ENCODE results near the gene AXIN1.
"Not testable (repeated sequence)": the region's sequence is repeated elsewhere in the genome, so short reads cannot be mapped to it uniquely, and the experiment has no call there.

AXIN1 gene

GRCh38 chr16:372302-372983 lies 19.9 kb upstream of the AXIN1 start:
- in situ Hi-C loops (cut with MboI; ENCODE audit: low pct_unique_long_range_greater_than_20kb, low sequenced_read_pairs) = no loop called here
- DNase-seq = no peak

- in situ Hi-C loops (cut with MboI; ENCODE audit: low pct_unique_long_range_greater_than_20kb, low sequenced_read_pairs) = no loop called here
- no peak for DNase-seq
These were observed 19.2 kb upstream of the AXIN1 start for GRCh38 chr16:371515-372301.

GRCh38 chr16:370979-371514 lies 18.5 kb upstream of the AXIN1 start:
- in situ Hi-C loops (cut with MboI; ENCODE audit: low pct_unique_long_range_greater_than_20kb, low sequenced_read_pairs) = no loop called here
- no peak for DNase-seq

- in situ Hi-C loops (cut with MboI; ENCODE audit: low pct_unique_long_range_greater_than_20kb, low sequenced_read_pairs) = no loop called here
- peak; percentile 96 for DNase-seq
These were observed 17.9 kb upstream of the AXIN1 start, which contains the start of gene MRPL28 for GRCh38 chr16:370443-370842. Gene MRPL28, minus strand, starts transcription at chr16:370538. Its CDS starts 320 bp downstream, at chr16:370218.

GRCh38 chr16:369866-370436 lies 17.4 kb upstream of the AXIN1 start:
- DNase-seq = no peak
- in situ Hi-C loops (cut with MboI; ENCODE audit: low pct_unique_long_range_greater_than_20kb, low sequenced_read_pairs) = no loop called here

- DNase-seq = no peak
- in situ Hi-C loops (cut with MboI; ENCODE audit: low pct_unique_long_range_greater_than_20kb, low sequenced_read_pairs) = no loop called here
These were observed 16.8 kb upstream of the AXIN1 start for GRCh38 chr16:369275-369865.

- no peak for DNase-seq
These were observed 16.1 kb upstream of the AXIN1 start for GRCh38 chr16:368388-369158.

GRCh38 chr16:367333-367903 lies 14.9 kb upstream of the AXIN1 start:
- in situ Hi-C loops (cut with MboI; ENCODE audit: low pct_unique_long_range_greater_than_20kb, low sequenced_read_pairs) = no loop called here
- no peak for DNase-seq

More at GRCh38 chr16:368388-369158, 16.1 kb upstream of the AXIN1 start:
- in situ Hi-C loops (cut with MboI; ENCODE audit: low pct_unique_long_range_greater_than_20kb, low sequenced_read_pairs) = no loop called here

- in situ Hi-C loops (cut with MboI; ENCODE audit: low pct_unique_long_range_greater_than_20kb, low sequenced_read_pairs) = no loop called here
- DNase-seq = no peak
These were observed 14.0 kb upstream of the AXIN1 start for GRCh38 chr16:366476-366875.

- no peak for DNase-seq
- in situ Hi-C loops (cut with MboI; ENCODE audit: low pct_unique_long_range_greater_than_20kb, low sequenced_read_pairs) = no loop called here
These were observed 12.3 kb upstream of the AXIN1 start for GRCh38 chr16:364595-365491.

GRCh38 chr16:363766-364490 lies 11.4 kb upstream of the AXIN1 start:
- in situ Hi-C loops (cut with MboI; ENCODE audit: low pct_unique_long_range_greater_than_20kb, low sequenced_read_pairs) = no loop called here

GRCh38 chr16:363110-363765 lies 10.7 kb upstream of the AXIN1 start:
- in situ Hi-C loops (cut with MboI; ENCODE audit: low pct_unique_long_range_greater_than_20kb, low sequenced_read_pairs) = no loop called here
- no peak for DNase-seq

More at GRCh38 chr16:363766-364490, 11.4 kb upstream of the AXIN1 start:
- no peak for DNase-seq

- in situ Hi-C loops (cut with MboI; ENCODE audit: low pct_unique_long_range_greater_than_20kb, low sequenced_read_pairs); DNase-seq: not testable (repeated sequence)
These were observed 10.1 kb upstream of the AXIN1 start for GRCh38 chr16:362702-362999.

- DNase-seq = peak; percentile 75
- in situ Hi-C loops (cut with MboI; ENCODE audit: low pct_unique_long_range_greater_than_20kb, low sequenced_read_pairs) = no loop called here
These were observed 9.6 kb upstream of the AXIN1 start for GRCh38 chr16:361872-362701.

- in situ Hi-C loops (cut with MboI; ENCODE audit: low pct_unique_long_range_greater_than_20kb, low sequenced_read_pairs) = no loop called here
These were observed 8.9 kb upstream of the AXIN1 start for GRCh38 chr16:361341-361871.

More at GRCh38 chr16:361341-361871, 8.9 kb upstream of the AXIN1 start:
- DNase-seq = no peak

Data from KBM-7 (cell line).